ELF-1 (cell line): Measurements from ENCODE around the gene BTN2A1.
A peak's percentile ranks its signal among the peaks of the same experiment; 100 is the strongest.
"Not testable (repeated sequence)": the region's sequence is repeated elsewhere in the genome, so short reads cannot be mapped to it uniquely, and the experiment has no call there.

Experiments used
- DNase-seq: peaks from one replicate; pipeline ENCODE4 v3.0.0-alpha.2; 2016; ENCODE audit warnings: low read depth, low spot score

The BTN2A1 gene

GRCh38 chr6:26493258-26493657 lies 35.5 kb downstream of the BTN2A1 start:
- no peak for DNase-seq

- no peak for DNase-seq
Observed at GRCh38 chr6:26494117-26494516, 36.4 kb downstream of the BTN2A1 start.

GRCh38 chr6:26495281-26495680 lies 37.5 kb downstream of the BTN2A1 start:
- DNase-seq: no peak

- DNase-seq: no peak
Observed at GRCh38 chr6:26497610-26498009, 39.9 kb downstream of the BTN2A1 start.

GRCh38 chr6:26500102-26500501 lies 42.3 kb downstream of the BTN2A1 start, which contains the start of gene BTN1A1:
Gene BTN1A1, plus strand, starts transcription at chr6:26500303. Its CDS starts 984 bp downstream, at chr6:26501287.
- peak; percentile 77 for DNase-seq

GRCh38 chr6:26501482-26501986 lies 43.8 kb downstream of the BTN2A1 start:
- peak; percentile 56 for DNase-seq

- DNase-seq: no peak
Observed at GRCh38 chr6:26502165-26502564, 44.4 kb downstream of the BTN2A1 start.

- DNase-seq: no peak
Observed at GRCh38 chr6:26502626-26503025, 44.9 kb downstream of the BTN2A1 start.

- DNase-seq: no peak
Observed at GRCh38 chr6:26507658-26508057, 49.9 kb downstream of the BTN2A1 start.

GRCh38 chr6:26511033-26511432 lies 53.3 kb downstream of the BTN2A1 start:
- not testable (repeated sequence) for DNase-seq

GRCh38 chr6:26514984-26515383 lies 57.2 kb downstream of the BTN2A1 start:
- DNase-seq: no peak

- DNase-seq: no peak
Observed at GRCh38 chr6:26516481-26517427, 59.0 kb downstream of the BTN2A1 start.
